Ovary (tissue), 9 donors: Measurements from ENCODE around the gene ZNF341. TPM values are rescaled to one million over a fixed set of nuclear protein-coding genes. Genes with fewer than 3 reads are reported as not detected.

Experiments used
- DNase-seq, 5 donors: peaks; one replicate each; pipeline ENCODE4 v3.0.0-alpha.2; 2019 to 2020
- H3K27ac ChIP-seq, 2 donors: fragments of 200-600 bp; one replicate each; pipeline versions ENCODE4 v1.5.1 to v1.8.0; 2019 to 2022
- H3K27me3 ChIP-seq: fragments of 200-600 bp; one replicate; pipeline ENCODE4 v1.8.0; 2022
- H3K36me3 ChIP-seq: fragments of 200-600 bp; sonication (generic); one replicate; pipeline ENCODE4 v1.5.1; 2019
- H3K4me1 ChIP-seq: one replicate; pipeline ENCODE4 v1.8.1; 2013; ENCODE audit warnings: mild to moderate bottlenecking, moderate library complexity; ENCODE audit not compliant: insufficient read depth
- H3K4me3 ChIP-seq: fragments of 200-600 bp; sonication (generic); one replicate; pipeline ENCODE4 v1.5.1; 2017
- H3K9me3 ChIP-seq, 2 donors: fragments of 200-600 bp in 1 of 2; sonication (generic) in 1 of 2; one replicate each; pipeline versions ENCODE4 v1.5.1 to v1.8.1; 2013 to 2019; ENCODE audit warnings: mild to moderate bottlenecking in 1 of 2, moderate library complexity in 1 of 2
- EP300 ChIP-seq: sonication (generic); formaldehyde crosslinking; IDR thresholded peaks from one replicate; pipeline ENCODE4 v1.6.1; 2017; ENCODE audit warnings: antibody characterized with exemption
- POLR2A ChIP-seq: fragments of 450-650 bp; IDR thresholded peaks from one replicate; pipeline ENCODE4 v1.6.1; 2017; ENCODE audit warnings: antibody characterized with exemption, mild to moderate bottlenecking, moderate library complexity
- WGBS, 3 donors: extraction: QIAGEN DNeasy Blood & Tissue Kit in 1 of 3; methylation state at CpG; one replicate each; pipeline versions ENCODE4 v1.1.5 to v1.1.7; 2013 to 2017; 5-methylcytosine and 5-hydroxymethylcytosine counted together
- intact Hi-C, 4 donors: fragments of 100-400 bp; cut with DNase I; formaldehyde crosslinking; loops; one replicate each; pipeline versions ENCODE4 v1.11.0 to v1.15.1; 2022 to 2023
- polyA plus RNA-seq, 2 donors: library from polyadenylated mRNA; stranded (reverse); fragments of 200-250 nt in 1 of 2; fragments of 350-450 nt in 1 of 2; fragmentation: Illumina TruSeq in 1 of 2; extraction: RNeasy Lipid Tissue Mini Kit (QIAGEN cat#74804) in 1 of 2; gene quantifications; one replicate each; pipeline ENCODE4 v1.2.3, GENCODE V29; 2013 to 2014
- total RNA-seq, 7 donors: library from RNA; depleted of rRNA in 2 of 7; stranded (reverse); fragments of >200 nt in 2 of 7; fragmentation: NEBNext Ultra II Directional in 3 of 7; extraction: Animal tissue kit (Norgen Biotek cat#: 25700) in 3 of 7; gene quantifications; one replicate each; pipeline versions ENCODE4 v1.1.0 to v1.2.4, GENCODE V29; 2016 to 2023
- TF ChIP-seq, protein P1 (sequence below), 3 donors: fragments of 450-650 bp in 2 of 3; fragments of 200-600 bp in 1 of 3; IDR thresholded peaks; one replicate each; pipeline versions ENCODE4 v1.5.1 to v1.8.0; 2016 to 2022; ENCODE audit warnings: antibody characterized with exemption in 3 of 3, mild to moderate bottlenecking in 1 of 3
- donor health status: DM: no; HTN: no; CAD: no; lungs with moderate emphysema.
- donor health status: DM: no; HTN: no; CAD: no.
- donor health status: Bipolar disorder and iron deficiency.
- donor health status: DM: yes; HTN: yes; CAD: no.
- donor health status: DM: no; HTN: no; CAD: no.
- donor health status: DM: yes; HTN: yes; CAD: no.

The ZNF341 gene
- total and polyA plus RNA-seq, 9 donors = 1.2 to 3.8 (median 1.6) TPM

DNA sequence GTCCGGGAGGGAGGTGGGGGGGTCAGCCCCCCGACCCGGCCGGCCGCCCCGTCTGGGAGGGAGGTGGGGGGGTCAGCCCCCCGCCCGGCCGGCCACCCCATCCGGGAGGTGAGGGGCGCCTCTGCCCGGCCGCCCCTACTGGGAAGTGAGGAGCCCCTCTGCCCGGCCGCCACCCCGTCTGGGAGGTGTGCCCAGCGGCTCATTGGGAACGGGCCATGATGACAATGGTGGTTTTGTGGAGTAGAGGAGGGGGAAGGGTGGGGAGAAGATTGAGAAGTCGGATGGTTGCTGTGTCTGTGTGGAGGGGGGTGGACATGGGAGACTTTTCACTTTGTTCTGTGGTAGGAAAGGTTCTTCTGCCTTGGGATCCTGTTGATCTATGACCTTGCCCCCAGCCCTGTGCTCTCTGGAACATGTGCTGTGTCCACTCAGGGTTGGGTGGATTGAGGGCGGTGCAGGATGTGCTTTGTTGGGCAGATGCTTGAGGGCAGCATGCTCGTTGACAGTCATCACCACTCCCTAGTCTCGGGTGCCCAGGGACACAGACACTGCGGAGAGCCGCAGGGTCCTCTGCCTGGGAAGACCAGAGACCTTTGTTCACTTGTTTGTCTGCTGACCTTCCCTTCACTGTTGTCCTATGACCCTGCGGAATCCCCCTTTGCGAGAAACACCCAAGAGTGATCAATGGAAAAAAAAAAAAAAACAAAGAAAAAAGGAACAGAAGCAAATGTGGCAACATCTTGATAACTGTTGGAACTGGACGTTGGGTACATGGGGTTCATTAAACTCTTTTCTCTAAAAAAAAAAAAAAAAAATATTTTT, 30.0 kb upstream of the ZNF341 start:
- no peak overlapping the region for H3K4me3 ChIP-seq
- H3K27me3 ChIP-seq = no peaks in the 10 kb centered on the region
- peaks cover 7% of the 10 kb centered on the region for H3K4me1 ChIP-seq
- WGBS, 3 donors = 88 to 91% (median 90%) methylated on average over 12 to 27 of the region's 27 CpGs
- no peaks in the 10 kb centered on the region for H3K9me3 ChIP-seq
- no peak for DNase-seq
- no peak overlapping the region for H3K27ac ChIP-seq
- TF ChIP-seq, protein P1, sequence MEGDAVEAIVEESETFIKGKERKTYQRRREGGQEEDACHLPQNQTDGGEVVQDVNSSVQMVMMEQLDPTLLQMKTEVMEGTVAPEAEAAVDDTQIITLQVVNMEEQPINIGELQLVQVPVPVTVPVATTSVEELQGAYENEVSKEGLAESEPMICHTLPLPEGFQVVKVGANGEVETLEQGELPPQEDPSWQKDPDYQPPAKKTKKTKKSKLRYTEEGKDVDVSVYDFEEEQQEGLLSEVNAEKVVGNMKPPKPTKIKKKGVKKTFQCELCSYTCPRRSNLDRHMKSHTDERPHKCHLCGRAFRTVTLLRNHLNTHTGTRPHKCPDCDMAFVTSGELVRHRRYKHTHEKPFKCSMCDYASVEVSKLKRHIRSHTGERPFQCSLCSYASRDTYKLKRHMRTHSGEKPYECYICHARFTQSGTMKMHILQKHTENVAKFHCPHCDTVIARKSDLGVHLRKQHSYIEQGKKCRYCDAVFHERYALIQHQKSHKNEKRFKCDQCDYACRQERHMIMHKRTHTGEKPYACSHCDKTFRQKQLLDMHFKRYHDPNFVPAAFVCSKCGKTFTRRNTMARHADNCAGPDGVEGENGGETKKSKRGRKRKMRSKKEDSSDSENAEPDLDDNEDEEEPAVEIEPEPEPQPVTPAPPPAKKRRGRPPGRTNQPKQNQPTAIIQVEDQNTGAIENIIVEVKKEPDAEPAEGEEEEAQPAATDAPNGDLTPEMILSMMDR (IDR thresholded peaks at IDR 0.05) = no peak
- no peak for TF ChIP-seq EP300
- TF ChIP-seq POLR2A = no peak
- intact Hi-C loops = no loop called here
- no peaks in the 10 kb centered on the region for H3K36me3 ChIP-seq

DNA sequence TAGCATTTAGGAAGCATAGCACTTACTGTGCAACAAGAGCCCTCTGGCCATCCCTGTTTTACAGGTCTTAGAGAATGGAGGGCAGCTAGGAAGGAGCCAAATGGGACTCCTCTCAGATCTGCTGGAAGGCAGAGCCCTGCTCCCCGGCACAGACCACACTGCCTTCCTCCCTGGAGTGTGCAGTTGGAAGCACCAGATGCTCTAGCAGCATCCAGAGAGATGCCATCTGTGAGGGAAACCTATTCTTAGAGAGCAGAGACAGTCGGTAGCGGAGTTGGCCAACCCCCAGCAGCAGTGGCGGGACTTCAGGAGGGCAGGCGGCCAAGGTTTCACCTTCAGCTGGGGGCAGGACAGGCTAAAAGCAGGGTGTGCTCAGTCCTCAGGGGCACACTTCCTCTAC, 28.9 kb upstream of the ZNF341 start:
- Histone ChIP-seq H3K4me3 (no peak overlapping the region), H3K27me3 (no peaks in the 10 kb centered on the region), H3K9me3 (no peaks in the 10 kb centered on the region), H3K27ac (no peak overlapping the region), H3K36me3 (no peaks in the 10 kb centered on the region), H3K4me1 (peaks cover 7% of the 10 kb centered on the region)
- 18 to 37% (median 29%) methylated on average over 5 of the region's 5 CpGs for whole genome bisulfite sequencing, 3 donors
- peak in 1 of 5 donors; percentile 47 for DNase-seq
- intact Hi-C loops = no loop called here
- TF ChIP-seq POLR2A (no peak), EP300 (no peak)
- TF ChIP-seq, protein P1 (IDR thresholded peaks at IDR 0.05) = no peak

GRCh38 chr20:33703498-33704137, 28.2 kb upstream of the ZNF341 start:
- 81 to 86% (median 81%) methylated on average over 8 of the region's 8 CpGs for WGBS, 3 donors
- Histone ChIP-seq H3K4me3 (no peak overlapping the region), H3K4me1 (peaks cover 7% of the 10 kb centered on the region), H3K36me3 (no peaks in the 10 kb centered on the region), H3K9me3 (no peaks in the 10 kb centered on the region), H3K27me3 (no peaks in the 10 kb centered on the region), H3K27ac (no peak overlapping the region)
- DNase-seq = no peak
- TF ChIP-seq, protein P1 (IDR thresholded peaks at IDR 0.05) = no peak
- TF ChIP-seq POLR2A (no peak), EP300 (no peak)
- intact Hi-C loops = no loop called here

DNA sequence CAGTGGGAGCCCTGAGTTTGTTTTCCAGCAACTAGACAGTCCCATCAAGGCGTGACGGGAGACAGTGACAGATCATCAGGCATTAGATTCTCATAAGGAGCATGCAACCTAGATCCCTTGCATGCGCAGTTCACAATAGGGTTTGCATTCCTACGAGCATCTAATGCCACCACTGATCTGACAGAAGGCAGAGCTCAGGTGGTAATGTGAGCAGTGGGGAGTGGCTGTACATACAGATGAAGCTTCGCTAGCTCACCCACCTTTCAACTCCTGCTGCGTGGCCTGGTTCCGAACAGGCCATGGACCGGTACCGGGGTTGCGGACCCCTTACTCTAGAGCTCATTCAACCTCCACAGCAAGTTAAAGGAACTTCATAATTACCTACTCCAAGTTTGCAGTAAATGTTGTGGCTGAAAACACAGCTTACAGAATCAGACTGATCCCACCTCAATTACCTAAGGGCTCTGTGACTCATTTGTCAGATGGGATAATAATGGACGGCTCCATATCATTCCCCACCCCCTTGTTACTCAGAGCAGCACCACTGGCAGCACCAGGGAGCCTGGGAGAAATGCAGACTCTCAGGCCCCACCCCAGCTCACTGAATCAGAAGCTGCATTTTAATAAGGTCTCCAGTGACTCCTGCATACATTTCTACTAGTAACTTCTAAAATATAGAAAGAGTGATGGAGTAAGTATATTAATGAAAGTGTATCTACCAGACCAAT, 27.4 kb upstream of the ZNF341 start:
- Histone ChIP-seq H3K27ac (no peak overlapping the region), H3K4me3 (no peak overlapping the region), H3K27me3 (no peaks in the 10 kb centered on the region), H3K4me1 (peaks cover 7% of the 10 kb centered on the region), H3K9me3 (no peaks in the 10 kb centered on the region), H3K36me3 (no peaks in the 10 kb centered on the region)
- no peak for DNase-seq
- intact Hi-C loops = no loop called here
- TF ChIP-seq, protein P1 (IDR thresholded peaks at IDR 0.05) = no peak
- no peak for TF ChIP-seq POLR2A
- 94 to 97% (median 95%) methylated on average over 11 of the region's 11 CpGs for WGBS, 3 donors
